ENCODE data around the gene SLC27A1. TPM values are rescaled to one million over a fixed set of nuclear protein-coding genes. Genes with fewer than 3 reads are reported as not detected.
"Not testable (repeated sequence)": the region's sequence is repeated elsewhere in the genome, so short reads cannot be mapped to it uniquely, and the experiment has no call there.

SLC27A1 gene
- total and polyA plus RNA-seq, 4 donors: 15.6 to 47.5 (median 28.1) TPM

DNA sequence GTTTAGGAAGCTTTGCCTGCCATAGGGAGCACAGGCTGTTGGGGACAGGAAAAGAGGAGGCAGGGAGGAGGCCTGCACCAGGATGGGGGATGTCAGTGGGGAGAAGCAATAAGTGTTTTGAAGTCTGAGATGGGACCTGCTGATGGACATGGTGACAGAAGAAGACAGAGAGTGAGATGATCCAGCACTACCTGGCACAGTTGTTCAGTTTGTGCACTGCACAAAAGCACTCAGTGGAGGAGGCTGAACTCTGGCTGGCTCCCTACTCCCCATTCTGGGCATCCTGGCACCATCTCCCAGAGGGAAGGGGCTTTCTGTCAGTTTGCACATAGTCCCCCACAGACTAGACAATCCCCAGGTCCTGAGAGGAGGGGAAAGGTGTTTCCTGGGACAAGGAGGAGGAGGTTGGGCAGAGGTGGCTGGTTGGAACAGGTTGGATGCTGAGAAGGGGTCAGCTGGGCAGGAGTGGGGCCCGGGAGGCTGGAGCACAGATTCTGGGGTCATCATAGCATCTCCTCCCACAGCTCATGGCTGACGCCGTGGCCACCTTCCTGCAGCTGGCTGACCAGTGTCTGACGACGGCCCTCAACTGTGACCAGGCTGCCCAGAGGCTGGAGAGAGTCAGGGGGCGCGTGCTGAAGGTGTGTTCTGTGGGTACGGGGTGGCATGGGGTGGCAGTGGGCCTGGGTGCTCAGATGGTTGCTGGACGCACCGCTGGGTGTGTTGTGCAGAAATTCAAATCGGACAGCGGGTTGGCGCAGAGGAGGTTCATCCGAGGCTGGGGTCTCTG, 72.7 kb downstream of the SLC27A1 start:
- Histone ChIP-seq H3K27me3 (ENCODE audit: control insufficient read depth, insufficient read depth, low read length) (no peaks in the 10 kb centered on the region), H3K27ac (ENCODE audit: low read depth, low read length) (no peak overlapping the region), H3K4me1 (ENCODE audit: control insufficient read depth, insufficient read depth, low read length) (peaks cover 14% of the 10 kb centered on the region), H3K4me3 (ENCODE audit: low read depth, low read length) (no peak overlapping the region), H3K9me3 (ENCODE audit: control insufficient read depth, insufficient read depth, low read length) (no peaks in the 10 kb centered on the region), H3K36me3 (ENCODE audit: control insufficient read depth, insufficient read depth, low read length) (no peaks in the 10 kb centered on the region)
- DNase-seq (ENCODE audit: low read depth in 4 of 6, low spot score in 6 of 6): no peak
- WGBS (ENCODE audit: insufficient coverage): 85% methylated on average over 14 of the region's 14 CpGs

DNA sequence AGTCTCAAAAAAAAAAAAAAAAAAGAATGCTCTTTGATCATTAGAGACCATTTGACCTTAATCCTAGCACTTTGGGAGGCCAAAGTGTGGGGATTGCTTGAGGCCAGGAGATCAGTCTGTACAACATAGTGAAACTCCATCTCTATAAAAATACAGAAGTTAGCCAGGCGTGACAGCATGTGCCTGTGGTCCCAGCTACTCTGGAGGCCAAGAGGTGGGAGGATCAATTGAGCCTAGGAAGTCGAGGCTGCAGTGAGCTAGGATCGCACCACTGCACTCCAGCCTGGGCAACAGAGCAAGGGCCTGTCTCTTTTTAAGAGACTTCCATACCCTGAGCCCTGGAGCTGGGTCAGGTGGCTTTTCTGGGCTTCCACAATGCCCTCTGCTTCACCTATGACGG, 73.7 kb downstream of the SLC27A1 start:
- no peak overlapping the region for H3K4me3 ChIP-seq (ENCODE audit: low read depth, low read length)
- no peaks in the 10 kb centered on the region for H3K27me3 ChIP-seq (ENCODE audit: control insufficient read depth, insufficient read depth, low read length)
- 89% methylated on average over 3 of the region's 4 CpGs for WGBS (ENCODE audit: insufficient coverage)
- peaks cover 10% of the 10 kb centered on the region for H3K4me1 ChIP-seq (ENCODE audit: control insufficient read depth, insufficient read depth, low read length)
- no peaks in the 10 kb centered on the region for H3K9me3 ChIP-seq (ENCODE audit: control insufficient read depth, insufficient read depth, low read length)
- no peak for DNase-seq (ENCODE audit: low read depth in 4 of 6, low spot score in 6 of 6)
- H3K36me3 ChIP-seq (ENCODE audit: control insufficient read depth, insufficient read depth, low read length): no peaks in the 10 kb centered on the region
- H3K27ac ChIP-seq (ENCODE audit: low read depth, low read length): no peak overlapping the region

DNA sequence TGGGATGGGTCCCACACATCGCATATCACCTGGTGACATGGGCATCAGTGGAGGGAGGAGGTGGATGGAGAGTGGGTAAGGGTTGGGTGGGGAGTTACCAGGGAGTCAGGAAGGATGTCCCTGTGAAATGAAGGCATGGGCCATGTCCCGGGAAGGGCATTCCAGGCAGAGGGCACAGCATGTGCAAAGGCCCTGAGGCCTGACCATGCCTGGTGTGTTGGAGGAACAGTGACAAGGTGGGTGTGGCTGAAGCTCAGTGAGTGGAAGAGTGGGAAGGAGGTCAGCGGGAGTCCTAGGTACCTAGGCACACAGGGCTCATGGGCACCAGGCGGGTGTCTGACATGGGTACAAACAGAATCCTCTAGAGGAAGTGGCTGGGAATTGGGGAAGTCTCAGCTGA, 74.1 kb downstream of the SLC27A1 start:
- no peak for DNase-seq (ENCODE audit: low read depth in 4 of 6, low spot score in 6 of 6)
- peaks cover 5% of the 10 kb centered on the region for H3K4me1 ChIP-seq (ENCODE audit: control insufficient read depth, insufficient read depth, low read length)
- 79% methylated on average over 3 of the region's 4 CpGs for WGBS (ENCODE audit: insufficient coverage)
- H3K27me3 ChIP-seq (ENCODE audit: control insufficient read depth, insufficient read depth, low read length): no peaks in the 10 kb centered on the region
- H3K4me3 ChIP-seq (ENCODE audit: low read depth, low read length): no peak overlapping the region
- no peak overlapping the region for H3K27ac ChIP-seq (ENCODE audit: low read depth, low read length)
- no peaks in the 10 kb centered on the region for H3K9me3 ChIP-seq (ENCODE audit: control insufficient read depth, insufficient read depth, low read length)
- no peaks in the 10 kb centered on the region for H3K36me3 ChIP-seq (ENCODE audit: control insufficient read depth, insufficient read depth, low read length)

DNA sequence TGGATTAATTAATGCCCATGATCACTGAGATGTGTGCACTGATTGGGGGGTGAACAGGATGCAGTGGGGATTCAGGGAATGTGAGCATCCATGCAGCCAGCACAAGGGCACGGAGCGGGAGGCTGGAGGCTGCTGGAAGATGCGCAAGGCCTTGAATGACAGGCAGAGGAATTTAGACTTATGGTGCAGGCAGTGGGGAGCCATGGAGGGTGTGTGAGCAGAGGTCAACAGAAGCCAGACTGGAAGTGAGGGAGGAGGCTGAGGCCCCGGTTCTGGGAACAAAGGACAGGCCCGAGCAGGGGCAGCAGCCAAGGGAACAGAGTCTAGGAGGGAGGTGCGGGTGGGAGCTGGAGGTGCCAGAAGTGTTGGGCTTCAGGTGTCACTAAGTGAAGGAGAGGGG, 77.8 kb downstream of the SLC27A1 start:
- Histone ChIP-seq H3K4me3 (ENCODE audit: low read depth, low read length) (no peak overlapping the region), H3K27me3 (ENCODE audit: control insufficient read depth, insufficient read depth, low read length) (no peaks in the 10 kb centered on the region), H3K9me3 (ENCODE audit: control insufficient read depth, insufficient read depth, low read length) (no peaks in the 10 kb centered on the region), H3K36me3 (ENCODE audit: control insufficient read depth, insufficient read depth, low read length) (no peaks in the 10 kb centered on the region), H3K27ac (ENCODE audit: low read depth, low read length) (no peak overlapping the region), H3K4me1 (ENCODE audit: control insufficient read depth, insufficient read depth, low read length) (no peaks in the 10 kb centered on the region)
- DNase-seq (ENCODE audit: low read depth in 4 of 6, low spot score in 6 of 6): no peak
- whole genome bisulfite sequencing (ENCODE audit: insufficient coverage): 70% methylated on average over 6 of the region's 6 CpGs

DNA sequence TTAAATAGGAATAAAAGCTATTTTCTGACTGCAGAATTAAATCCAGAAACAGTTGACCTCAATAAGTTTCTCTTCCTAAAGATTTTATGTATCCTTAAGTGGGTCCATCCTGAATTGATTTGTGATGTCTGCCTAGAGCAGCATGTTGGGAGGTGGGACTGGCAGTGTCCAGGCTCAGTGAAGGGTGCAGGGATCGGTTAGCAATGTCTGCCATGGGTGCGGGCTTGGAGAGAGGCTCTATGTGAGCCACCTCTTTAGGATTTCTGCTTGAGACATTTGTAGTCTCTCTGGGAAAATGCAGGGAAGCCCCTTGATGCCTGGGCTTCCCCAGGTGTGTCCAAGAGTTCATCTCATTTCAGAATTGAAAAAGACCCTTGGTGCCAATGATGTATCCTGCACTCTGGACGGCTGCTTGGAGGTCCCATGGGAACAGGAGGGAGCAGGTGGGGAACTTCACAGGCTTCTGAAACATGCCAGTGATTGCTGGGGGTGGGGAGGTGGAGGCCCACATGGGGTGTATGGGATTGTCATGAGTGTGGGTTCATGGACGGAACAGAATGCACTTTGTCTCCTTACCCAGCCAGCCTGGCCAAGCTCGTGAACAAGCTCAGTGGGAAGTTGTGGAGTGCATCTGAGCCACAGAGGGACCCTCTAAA, 78.9 kb downstream of the SLC27A1 start:
- Histone ChIP-seq H3K4me1 (ENCODE audit: control insufficient read depth, insufficient read depth, low read length) (no peaks in the 10 kb centered on the region), H3K4me3 (ENCODE audit: low read depth, low read length) (no peak overlapping the region), H3K27me3 (ENCODE audit: control insufficient read depth, insufficient read depth, low read length) (no peaks in the 10 kb centered on the region), H3K9me3 (ENCODE audit: control insufficient read depth, insufficient read depth, low read length) (no peaks in the 10 kb centered on the region), H3K36me3 (ENCODE audit: control insufficient read depth, insufficient read depth, low read length) (no peaks in the 10 kb centered on the region), H3K27ac (ENCODE audit: low read depth, low read length) (no peak overlapping the region)
- 72% methylated on average over 4 of the region's 5 CpGs for WGBS (ENCODE audit: insufficient coverage)
- DNase-seq (ENCODE audit: low read depth in 4 of 6, low spot score in 6 of 6): no peak

DNA sequence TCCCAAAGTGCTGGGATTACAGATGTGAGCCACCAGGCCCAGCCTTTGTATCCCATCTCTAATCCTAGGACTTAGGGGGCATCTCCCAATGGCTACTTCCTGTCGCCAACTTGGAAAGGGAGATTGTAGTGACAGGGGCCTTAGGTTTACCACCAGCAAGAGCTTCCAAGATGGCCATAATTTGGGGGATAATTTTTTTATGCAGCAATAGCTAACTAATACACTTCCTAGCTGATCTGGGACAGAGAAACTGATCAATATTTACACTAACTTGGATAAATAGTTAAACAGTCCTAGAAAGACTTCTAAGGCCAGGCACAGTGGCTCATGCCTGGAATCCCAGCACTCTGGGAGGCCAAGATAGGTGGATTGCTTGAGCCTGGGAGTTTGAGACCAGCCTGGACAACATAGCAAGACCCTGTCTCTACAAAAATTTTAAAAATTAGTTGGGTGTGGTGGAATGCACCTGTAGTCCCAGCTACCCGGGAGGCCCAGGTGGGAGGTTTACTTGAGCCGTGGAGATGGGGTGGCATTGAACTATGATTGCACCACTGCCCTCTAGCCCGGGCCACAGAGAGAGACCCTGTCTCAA, 79.8 kb downstream of the SLC27A1 start:
- WGBS (ENCODE audit: insufficient coverage): no CpG with 5 or more reads among the region's 4 CpGs
- Histone ChIP-seq H3K36me3 (ENCODE audit: control insufficient read depth, insufficient read depth, low read length) (no peaks in the 10 kb centered on the region), H3K9me3 (ENCODE audit: control insufficient read depth, insufficient read depth, low read length) (no peaks in the 10 kb centered on the region)

DNA sequence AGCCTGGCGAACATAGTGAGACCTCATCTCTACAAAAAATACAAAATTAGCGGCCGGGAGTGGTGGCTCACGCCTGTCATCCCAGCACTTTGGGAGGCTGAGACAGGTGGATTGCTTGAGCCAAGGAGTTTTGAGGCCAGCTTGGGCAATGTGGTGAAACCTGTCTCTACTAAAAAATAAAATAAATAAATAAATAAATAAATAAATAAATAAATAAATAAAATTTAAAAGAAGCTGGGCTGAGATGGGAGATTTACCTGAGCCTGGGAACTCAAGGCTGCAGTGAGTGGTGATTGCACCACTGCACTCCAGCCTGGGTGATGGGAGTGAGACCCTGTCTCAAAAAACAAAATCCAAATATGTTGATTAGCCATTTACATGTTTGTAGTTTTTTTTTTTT, 82.4 kb downstream of the SLC27A1 start:
- not testable (repeated sequence) for DNase-seq (ENCODE audit: low read depth in 4 of 6, low spot score in 6 of 6); H3K36me3 ChIP-seq (ENCODE audit: control insufficient read depth, insufficient read depth, low read length); H3K27ac ChIP-seq (ENCODE audit: low read depth, low read length); H3K4me3 ChIP-seq (ENCODE audit: low read depth, low read length); H3K27me3 ChIP-seq (ENCODE audit: control insufficient read depth, insufficient read depth, low read length); H3K9me3 ChIP-seq (ENCODE audit: control insufficient read depth, insufficient read depth, low read length)
- WGBS (ENCODE audit: insufficient coverage): no CpG with 5 or more reads among the region's 4 CpGs
- H3K4me1 ChIP-seq (ENCODE audit: control insufficient read depth, insufficient read depth, low read length): peaks cover 16% of the 10 kb centered on the region

More for the DNA sequence above, 79.8 kb downstream of the SLC27A1 start:
- DNase-seq (ENCODE audit: low read depth in 4 of 6, low spot score in 6 of 6): no peak
- Histone ChIP-seq H3K4me3 (ENCODE audit: low read depth, low read length) (no peak overlapping the region), H3K27ac (ENCODE audit: low read depth, low read length) (no peak overlapping the region), H3K27me3 (ENCODE audit: control insufficient read depth, insufficient read depth, low read length) (no peaks in the 10 kb centered on the region), H3K4me1 (ENCODE audit: control insufficient read depth, insufficient read depth, low read length) (peaks cover 4% of the 10 kb centered on the region)

DNA sequence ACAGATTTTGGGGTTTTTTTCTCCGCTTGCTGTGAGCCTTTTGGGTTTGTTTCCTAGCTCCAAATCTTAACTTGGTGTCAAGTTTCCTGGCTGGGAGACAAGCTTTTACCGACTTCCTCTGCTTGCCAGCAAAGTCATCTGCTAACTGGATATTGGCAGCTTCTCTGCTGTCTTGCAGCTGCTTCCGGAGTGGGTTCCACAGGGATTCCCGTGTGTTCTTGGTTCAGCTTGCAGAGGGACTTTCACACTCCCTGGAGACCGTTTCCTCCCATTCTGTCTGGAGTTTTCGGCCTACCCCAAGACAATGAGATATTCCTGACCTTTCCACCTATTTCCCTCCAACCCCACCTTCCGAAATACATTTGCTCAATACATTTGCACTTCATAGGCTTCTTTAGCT, 82.9 kb downstream of the SLC27A1 start:
- Histone ChIP-seq H3K27ac (ENCODE audit: low read depth, low read length) (peak overlapping the region; percentile 60), H3K36me3 (ENCODE audit: control insufficient read depth, insufficient read depth, low read length) (peaks cover 7% of the 10 kb centered on the region), H3K4me1 (ENCODE audit: control insufficient read depth, insufficient read depth, low read length) (peaks cover 16% of the 10 kb centered on the region), H3K4me3 (ENCODE audit: low read depth, low read length) (no peak overlapping the region), H3K27me3 (ENCODE audit: control insufficient read depth, insufficient read depth, low read length) (no peaks in the 10 kb centered on the region), H3K9me3 (ENCODE audit: control insufficient read depth, insufficient read depth, low read length) (no peaks in the 10 kb centered on the region)
- WGBS (ENCODE audit: insufficient coverage): 31% methylated on average over 6 of the region's 7 CpGs
- peak in 3 of 6 donors; percentile 19 to 75 (median 26) for DNase-seq (ENCODE audit: low read depth in 4 of 6, low spot score in 6 of 6)

DNA sequence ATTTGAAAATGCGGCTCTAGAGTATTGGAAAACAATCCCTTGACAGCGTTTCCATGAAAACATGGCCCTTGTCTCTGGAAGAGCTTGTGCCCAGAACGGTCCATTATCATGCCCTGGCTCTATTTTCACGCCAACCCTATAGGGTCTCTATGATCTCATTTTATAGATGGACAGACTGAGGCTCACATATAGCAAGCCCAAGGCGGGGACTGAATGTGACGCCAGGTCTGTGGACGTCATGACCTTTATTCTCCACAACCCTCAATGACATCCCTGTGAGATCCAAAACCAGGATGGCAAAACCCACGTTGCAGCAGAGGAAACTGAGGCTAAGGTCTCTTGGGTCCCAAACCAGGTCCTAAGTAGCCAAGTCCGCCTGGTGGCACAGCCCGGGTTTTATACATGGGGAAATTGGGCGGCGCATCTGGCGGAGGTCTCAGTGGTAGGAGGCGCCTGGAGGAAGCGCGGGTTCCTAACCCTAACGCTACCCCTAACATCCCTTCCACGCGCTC, 84.7 kb downstream of the SLC27A1 start:
- H3K36me3 ChIP-seq (ENCODE audit: control insufficient read depth, insufficient read depth, low read length): peaks cover 22% of the 10 kb centered on the region

More for the DNA sequence above, 84.7 kb downstream of the SLC27A1 start:
- no peak for DNase-seq (ENCODE audit: low read depth in 4 of 6, low spot score in 6 of 6)
- H3K4me3 ChIP-seq (ENCODE audit: low read depth, low read length): peak overlapping the region; percentile 48
- no peaks in the 10 kb centered on the region for H3K27me3 ChIP-seq (ENCODE audit: control insufficient read depth, insufficient read depth, low read length)
- WGBS (ENCODE audit: insufficient coverage): 16% methylated on average over 14 of the region's 19 CpGs
- H3K27ac ChIP-seq (ENCODE audit: low read depth, low read length): peak overlapping the region; percentile 76
- peaks cover 19% of the 10 kb centered on the region for H3K4me1 ChIP-seq (ENCODE audit: control insufficient read depth, insufficient read depth, low read length)
- H3K9me3 ChIP-seq (ENCODE audit: control insufficient read depth, insufficient read depth, low read length): no peaks in the 10 kb centered on the region

Data from spinal cord (tissue), 10 donors.